HG03354 (cell line): ENCODE results near the gene ZFR2.
"Not testable (repeated sequence)": the region's sequence is repeated elsewhere in the genome, so short reads cannot be mapped to it uniquely, and the experiment has no call there.

ENCODE experiments used
- ATAC-seq: cut with Tn5 transposase; IDR thresholded peaks from one replicate; pipeline ENCODE4 v1.9.1; 2021; ENCODE audit warnings: mild to moderate bottlenecking; ENCODE audit not compliant: unreplicated experiment, poor library complexity, severe bottlenecking

ZFR2 gene

DNA sequence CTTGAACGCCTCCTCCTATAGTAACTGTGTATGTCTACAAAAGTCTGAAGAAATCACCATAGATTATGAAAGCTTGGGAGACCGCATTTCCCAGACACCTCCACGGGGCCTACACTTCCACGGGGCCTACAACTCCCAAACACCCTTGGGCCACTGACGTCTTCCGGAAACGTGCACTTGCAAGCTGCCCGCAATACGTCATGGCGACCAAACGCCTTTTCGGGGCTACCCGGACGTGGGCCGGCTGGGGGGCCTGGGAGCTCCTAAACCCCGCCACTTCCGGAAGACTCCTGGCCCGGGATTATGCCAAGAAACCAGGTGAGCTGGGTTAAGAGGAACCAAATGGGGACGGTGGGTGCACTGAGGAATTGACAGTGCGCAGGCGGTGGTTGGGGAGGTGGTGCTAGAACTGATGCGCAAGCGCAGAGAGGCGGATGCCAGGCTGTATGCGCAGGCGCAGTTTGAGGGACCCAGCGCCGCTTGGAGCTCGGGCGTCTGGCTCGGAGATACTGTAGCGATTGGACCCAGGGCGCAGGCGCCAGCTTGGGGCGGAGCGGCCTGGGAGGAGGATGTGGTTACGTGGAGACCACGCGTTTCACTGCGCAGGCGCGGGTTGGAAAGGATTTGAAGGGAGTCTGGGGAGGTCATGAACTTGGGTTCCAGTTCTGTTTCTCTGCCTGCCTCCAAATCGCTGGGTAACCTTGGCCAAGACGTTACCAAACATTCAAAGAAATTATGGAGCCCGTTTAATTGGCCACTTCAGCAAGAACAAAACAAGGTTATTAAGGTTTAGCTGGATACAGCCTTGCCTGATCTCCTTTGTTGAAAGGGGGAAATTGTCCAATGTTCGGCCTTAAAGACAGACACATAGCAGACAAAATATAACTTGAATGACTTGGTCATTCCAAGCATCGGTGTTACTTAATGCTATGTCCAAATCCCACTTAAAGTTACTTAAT is 106.1 kb downstream of the ZFR2 start, which contains the start of gene MRPL54:
Gene MRPL54, plus strand, starts transcription at position 182 of the 959 bp plus-strand sequence. Its CDS starts 19 bp downstream, at position 201.
- peak; percentile 77 for ATAC-seq

DNA sequence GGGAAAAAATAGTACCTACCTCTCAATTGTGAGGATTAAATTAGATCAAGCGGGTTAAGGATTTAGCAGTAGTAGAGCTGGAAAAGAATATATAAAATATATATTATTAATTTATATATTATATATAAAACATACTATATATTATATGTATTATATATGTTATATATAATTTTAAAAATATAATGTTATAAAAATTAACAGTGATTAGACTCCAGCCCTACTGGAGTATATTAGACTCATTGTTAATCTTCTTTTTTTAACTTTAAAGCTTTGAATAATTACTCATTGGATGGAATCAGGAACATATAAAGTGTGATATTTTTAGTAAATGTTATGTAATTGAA is 106.7 kb downstream of the ZFR2 start:
- ATAC-seq: no peak

DNA sequence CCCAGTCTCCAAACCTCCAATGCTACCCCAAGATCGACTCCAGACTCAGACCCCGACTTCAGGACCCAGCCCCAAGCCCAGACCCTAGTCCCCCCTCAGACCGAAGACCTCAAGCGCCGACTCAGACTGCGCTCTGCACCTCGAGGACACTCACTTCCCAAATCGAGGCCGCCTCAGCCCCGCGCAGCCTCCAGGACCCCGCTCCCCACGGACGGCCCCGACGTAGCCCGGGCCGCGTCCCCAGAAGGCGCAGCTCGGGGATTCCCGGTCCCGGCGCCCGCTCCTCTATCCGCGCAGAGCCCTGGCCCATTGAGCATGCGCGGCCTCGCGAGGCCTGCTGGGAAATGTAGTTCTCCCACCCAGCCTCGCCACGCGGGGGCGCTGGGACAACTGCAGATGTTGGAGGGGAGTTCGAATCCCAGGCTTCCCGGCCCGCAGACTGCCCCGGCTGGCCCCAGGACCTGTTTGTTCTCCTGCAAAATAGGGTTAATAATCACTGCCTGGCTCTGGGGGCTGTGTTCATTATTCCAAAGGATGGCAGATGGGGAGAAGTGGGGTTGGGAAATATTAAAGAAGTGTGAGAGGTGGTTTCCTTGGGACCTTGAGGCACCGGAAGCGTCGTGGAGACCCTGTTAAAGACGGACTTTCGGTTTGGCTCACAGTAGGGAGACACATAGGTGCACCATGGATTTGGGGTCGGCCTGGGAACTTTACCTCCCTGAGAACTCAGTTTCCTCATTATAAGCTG is 107.3 kb downstream of the ZFR2 start, which contains the start of gene APBA3:
Gene APBA3, minus strand, starts transcription at position 311 of the 748 bp plus-strand sequence. CDS start 1,428 bp downstream, outside the sequence.
- peak; percentile 51 for ATAC-seq

DNA sequence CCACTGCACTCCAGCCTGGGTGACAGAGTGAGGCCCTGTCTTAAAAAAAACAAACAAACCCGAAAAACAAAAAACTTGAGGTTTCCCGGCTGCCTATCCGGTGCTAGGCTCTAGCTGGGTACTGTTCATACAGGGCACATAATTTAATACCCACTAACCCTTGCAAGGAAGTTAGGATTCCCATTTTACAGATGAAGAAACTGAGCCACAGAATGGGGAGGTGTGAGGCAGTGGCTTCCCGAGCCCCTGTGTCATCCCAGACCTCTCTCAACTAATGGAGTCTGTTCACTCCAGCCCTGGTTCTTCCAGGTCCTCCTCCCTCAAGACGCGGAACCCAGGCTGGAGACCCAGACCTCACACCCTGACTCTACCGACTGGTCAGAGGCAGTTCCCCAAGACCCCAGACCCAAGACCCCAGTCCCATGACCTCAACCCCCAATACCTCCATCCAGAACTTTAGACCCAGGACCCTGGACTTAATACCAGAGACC is 107.9 kb downstream of the ZFR2 start:
- ATAC-seq: no peak

DNA sequence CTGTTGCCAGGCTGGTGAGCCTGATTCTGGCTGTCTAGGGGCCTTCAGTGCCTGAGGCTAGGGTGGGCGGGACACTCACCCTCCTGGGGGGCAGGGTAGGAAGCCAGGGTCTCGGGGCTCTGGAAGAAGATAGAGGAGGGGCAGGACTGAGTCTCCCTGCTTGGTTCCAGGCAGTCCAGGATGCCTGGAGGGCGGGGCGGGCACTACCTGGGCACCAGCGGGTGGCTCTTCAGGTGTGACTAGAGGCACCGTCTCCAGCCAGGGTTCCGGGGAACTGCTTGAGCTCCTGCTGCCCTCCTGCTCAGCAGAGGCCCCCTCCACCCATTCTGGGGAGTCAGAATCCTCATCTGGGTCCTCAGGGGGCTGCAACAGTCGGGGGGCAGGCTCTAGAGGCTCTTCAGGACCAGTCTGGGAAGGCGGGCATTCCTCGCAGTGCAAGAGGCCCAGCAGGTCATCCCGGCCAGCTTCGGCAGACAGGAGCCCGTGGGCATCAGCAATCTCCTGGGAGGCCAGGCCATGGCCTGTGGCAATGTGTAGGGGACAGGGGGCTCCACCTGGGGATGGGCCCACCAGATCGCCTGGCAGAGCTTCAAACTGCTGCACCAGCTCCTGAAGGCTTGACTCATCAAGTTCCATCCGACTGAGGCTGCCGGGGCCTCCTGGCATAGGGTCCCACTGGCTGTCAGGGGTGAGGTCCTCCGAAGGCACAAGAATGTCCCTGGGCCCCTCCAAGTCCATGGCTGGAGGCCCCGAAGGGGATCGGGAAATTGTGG is 109.2 kb downstream of the ZFR2 start:
- no peak for ATAC-seq

DNA sequence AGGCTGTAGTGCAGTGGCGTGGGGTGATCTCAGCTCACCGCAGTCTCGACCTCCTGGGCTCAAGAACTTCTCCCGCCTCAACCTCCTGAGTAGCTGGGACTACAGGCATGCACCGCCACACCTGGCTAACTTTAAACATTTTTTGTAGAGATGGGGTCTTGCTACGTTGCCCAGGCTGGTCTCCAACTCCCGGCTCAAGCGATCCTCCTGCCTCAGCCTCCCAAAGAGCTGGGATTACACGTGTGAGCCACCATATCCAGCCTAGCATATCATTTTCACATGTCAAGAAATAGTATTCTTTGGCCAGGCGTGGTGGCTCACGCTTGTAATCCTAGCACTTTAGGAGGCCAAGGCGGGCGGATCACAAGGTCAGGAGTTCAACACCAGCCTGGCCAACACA is 110.5 kb downstream of the ZFR2 start:
- not testable (repeated sequence) for ATAC-seq

DNA sequence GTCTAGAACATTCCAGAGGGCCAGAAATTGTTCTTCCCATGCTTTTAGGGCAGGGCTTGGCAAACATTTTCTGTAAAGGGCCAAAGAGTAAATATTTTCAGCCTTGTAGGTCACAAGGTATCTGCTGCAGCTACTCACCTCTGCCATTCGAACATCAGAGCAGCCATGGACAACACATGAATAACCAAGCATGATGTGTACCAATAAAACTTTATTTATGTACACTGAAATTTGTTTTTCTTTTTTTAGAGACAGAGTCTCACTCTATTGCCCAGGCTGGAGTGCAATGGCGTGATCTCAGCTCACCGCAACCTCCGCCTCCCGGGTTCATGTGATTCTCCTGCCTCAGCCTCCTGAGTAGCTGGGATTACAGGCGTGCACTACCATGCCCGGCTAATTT is 111.1 kb downstream of the ZFR2 start:
- ATAC-seq: not testable (repeated sequence)
